ENCODE data around the gene MTLN.
A peak's percentile ranks its signal among the peaks of the same experiment; 100 is the strongest.
"Not testable (repeated sequence)": the region's sequence is repeated elsewhere in the genome, so short reads cannot be mapped to it uniquely, and the experiment has no call there.

The MTLN gene

DNA sequence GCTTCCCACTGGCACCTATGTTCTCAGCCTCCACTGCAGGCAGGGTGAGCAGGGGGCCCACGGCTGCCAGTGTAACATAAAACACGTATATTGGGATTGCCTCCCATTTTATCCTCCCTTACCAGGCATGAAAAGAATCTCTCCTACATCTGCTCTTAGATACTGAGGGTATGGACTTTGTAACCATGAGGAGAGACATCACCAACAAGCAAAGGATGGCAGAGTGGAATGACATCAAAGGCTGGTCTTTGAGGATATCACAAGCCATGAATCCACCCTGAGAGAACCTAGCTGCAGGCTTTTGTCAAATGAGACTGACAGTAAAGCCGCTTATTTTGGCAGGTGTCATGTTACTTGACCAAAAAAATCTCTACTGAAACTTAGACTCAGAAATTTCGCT is 14.9 kb downstream of the MTLN start:
- DNase-seq, result no peak

DNA sequence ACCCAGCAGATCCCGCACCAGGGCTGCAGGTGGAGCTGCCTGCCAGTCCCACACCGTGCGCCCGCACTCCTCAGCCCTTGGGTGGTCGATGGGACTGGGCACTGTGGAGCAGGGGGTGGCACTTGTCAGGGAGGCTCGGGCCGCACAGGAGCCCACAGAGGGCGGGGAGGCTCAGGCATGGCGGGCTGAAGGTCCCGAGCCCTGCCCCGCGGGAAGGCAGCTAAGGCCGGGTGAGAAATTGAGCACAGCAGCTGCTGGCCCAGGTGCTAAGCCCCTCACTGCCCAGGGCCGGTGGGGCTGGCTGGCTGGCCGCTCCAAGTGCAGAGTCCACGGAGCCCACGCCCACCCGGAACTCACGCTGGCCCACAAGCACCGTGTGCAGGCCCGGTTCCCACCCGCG is 22.2 kb downstream of the MTLN start:
- DNase-seq, result not testable (repeated sequence)

DNA sequence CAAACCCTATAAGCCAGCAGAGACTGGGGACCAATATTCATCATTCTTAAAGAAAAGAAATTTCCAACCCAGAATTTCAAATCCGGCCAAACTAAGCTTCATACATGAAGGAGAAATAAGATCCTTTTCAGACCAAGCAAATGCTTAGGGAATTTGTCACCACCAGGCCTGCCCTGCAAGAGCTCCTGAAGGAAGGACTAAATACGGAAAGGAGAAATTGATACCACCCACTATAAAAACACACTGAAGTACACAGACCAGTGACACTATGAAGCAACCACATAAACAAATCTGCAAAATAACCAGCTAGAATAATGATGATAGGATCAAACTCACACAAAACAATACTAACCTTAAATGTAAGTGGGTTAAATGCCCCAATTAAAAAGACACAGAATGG is 29.9 kb downstream of the MTLN start:
- no peak for DNase-seq

DNA sequence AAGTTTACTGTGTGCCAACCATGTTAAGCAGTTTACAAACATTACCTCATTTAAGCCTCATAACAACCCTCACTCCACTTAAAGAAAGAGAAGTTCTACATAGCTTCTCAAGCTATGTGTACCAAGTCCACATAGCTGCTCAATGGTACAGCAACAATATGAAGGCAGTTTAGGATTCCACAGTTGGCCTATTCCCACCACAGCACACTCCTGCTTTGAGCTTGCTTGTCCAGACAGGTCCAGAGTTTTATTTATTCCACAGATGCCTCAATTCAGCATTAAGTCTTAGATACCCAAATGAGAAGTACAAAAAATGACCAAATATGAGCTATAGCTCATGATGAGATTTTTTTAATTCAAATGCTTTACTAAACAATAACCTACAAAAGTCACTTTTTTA is 32.3 kb downstream of the MTLN start:
- DNase-seq, result no peak

DNA sequence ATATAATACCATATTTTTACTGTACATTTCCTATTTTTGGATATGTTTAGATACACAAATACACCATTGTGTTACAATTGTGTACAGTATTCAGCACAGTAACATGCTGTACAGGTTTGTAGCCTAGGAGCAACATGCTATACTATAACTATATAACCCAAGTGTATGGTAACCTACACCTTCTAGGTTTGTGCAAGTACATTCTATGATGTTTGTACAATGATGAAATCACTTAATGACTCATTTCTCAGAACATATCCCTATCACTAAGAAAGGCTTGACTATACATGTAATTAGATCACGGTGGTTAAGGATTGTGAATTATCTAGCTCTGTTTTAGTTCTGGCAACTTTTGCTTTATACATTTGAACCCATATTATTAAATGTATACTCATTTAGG is 38.8 kb downstream of the MTLN start:
- DNase-seq, result peak; percentile 32

DNA sequence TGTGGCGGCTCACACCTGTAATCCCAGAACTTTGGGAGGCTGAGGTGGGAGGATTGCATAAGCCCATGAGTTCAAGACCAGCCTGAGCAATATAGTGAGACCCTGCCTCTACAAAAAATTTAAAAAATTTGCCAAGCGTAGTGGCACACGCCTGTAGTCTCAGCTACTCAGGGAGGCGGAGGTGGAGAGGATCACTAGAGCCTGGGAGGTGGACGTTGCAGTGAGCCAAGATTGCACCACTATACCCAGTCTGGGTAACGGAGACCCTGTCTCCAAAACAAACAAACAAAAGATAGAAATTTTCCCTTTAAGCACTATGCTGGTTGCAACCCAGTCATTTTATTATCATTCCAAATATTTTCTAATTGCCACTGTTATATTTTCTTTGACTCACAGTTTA is 39.8 kb downstream of the MTLN start:
- DNase-seq, result no peak

DNA sequence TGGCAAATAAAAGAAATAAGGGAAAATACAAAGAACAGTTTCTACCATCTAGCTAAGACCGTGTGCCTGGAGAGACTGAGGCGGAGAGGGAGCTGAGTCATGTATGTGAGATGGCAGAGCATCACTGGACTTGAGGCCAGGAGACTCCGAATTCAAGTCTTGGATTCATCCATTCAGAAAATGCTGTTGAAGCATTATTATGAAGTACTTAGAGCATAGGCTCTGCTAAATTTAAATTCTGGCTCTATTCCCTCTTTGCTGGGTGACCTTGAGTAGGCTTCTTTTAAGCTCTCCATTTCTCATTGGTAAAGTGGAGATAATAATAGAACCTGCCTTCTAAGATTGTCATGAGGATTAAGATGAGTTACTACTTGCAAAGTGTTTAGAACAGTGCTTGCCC is 42.2 kb downstream of the MTLN start:
- no peak for DNase-seq

DNA sequence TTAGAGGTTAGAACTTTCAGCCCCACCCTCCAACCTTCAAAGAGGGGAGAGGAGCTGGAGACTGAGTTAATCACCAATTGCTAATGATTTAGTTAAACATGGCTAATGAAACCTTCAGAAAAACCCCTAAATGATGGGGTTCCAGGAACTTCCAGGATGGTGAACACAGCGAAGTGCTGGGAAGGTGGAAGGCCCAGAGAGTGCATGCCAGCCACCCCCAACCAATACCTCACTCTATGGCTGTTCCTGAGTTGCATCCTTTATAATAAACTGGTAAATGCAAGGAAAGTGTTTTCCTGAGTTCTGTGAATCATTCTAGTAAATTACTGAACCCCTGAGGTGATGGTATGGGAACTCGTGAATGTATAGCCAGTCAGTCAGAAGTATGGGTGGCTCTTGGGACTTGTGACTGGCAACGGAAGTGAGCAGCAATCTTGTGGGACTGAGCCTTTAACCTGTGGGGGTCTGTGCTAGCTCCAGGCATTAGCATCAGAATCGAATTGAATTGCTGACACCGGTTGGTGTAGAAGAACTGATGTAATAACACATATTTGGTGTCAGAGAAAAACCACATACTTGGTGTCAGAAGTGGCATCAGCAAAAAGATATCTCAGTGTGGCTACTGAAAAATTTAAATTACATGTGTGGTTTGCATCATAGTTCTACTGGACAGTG is 44.9 kb downstream of the MTLN start:
- peak; percentile 62 for DNase-seq

DNA sequence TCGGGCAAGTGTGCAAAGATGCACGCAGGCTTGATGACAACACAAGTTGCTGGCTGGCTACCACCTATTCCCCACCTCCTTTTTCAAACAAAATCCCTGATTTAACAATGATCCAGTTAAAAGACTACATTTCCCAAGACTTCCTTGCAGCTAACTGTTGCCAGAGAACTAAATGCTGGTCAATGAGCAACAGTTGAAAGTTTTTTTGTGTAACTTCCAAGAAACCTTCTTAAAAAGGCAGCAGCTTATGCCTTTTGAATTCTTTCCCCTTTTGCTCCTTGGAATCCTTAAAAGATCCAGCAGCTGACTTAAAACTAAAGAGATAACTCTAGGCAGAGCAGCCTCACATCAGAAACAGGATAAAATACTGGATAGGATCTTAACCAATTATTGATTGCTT is 46.1 kb downstream of the MTLN start:
- peak; percentile 20 for DNase-seq
